GM06990 (cell line): Measurements from ENCODE around the gene MBNL2.

ENCODE experiments used
- DNase-seq: peaks from one replicate; pipeline ENCODE4 v3.0.0-alpha.2; 2011; ENCODE audit not compliant: insufficient read length; ENCODE audit errors: extremely low read depth
- H3K27me3 ChIP-seq: replicated peaks from 2 replicates; pipeline ENCODE4 v1.6.0; 2011; ENCODE audit warnings: low read length; ENCODE audit not compliant: control insufficient read depth, insufficient read depth
- H3K36me3 ChIP-seq: 2 replicates; pipeline ENCODE4 v1.5.1; 2011; ENCODE audit warnings: low read length; ENCODE audit not compliant: control insufficient read depth, insufficient read depth
- H3K4me3 ChIP-seq: replicated peaks from 2 replicates; pipeline ENCODE4 v1.5.1; 2011; ENCODE audit warnings: low read depth, mild to moderate bottlenecking, control low read depth, low read length
- CTCF ChIP-seq: IDR thresholded peaks from 2 replicates; pipeline ENCODE4 v1.5.1; 2011; ENCODE audit warnings: low read length, control low read depth, mild to moderate bottlenecking, inconsistent platforms; ENCODE audit not compliant: insufficient read depth, poor library complexity, severe bottlenecking

The MBNL2 gene

GRCh38 chr13:97300871-97301270 lies 78.7 kb downstream of the MBNL2 start:
- no peaks in the 10 kb centered on the region for H3K27me3 ChIP-seq
- no peak overlapping the region for H3K4me3 ChIP-seq
- no peaks in the 10 kb centered on the region for H3K36me3 ChIP-seq
- no peak for DNase-seq
- TF ChIP-seq CTCF: no peak

- no peaks in the 10 kb centered on the region for H3K36me3 ChIP-seq
- H3K4me3 ChIP-seq: no peak overlapping the region
- no peak for TF ChIP-seq CTCF
- H3K27me3 ChIP-seq: no peaks in the 10 kb centered on the region
- DNase-seq: no peak
These were observed 79.4 kb downstream of the MBNL2 start for GRCh38 chr13:97301382-97302095.

GRCh38 chr13:97302611-97303010 lies 80.5 kb downstream of the MBNL2 start:
- no peak overlapping the region for H3K4me3 ChIP-seq
- no peaks in the 10 kb centered on the region for H3K27me3 ChIP-seq
- H3K36me3 ChIP-seq: no peaks in the 10 kb centered on the region
- no peak for DNase-seq
- no peak for TF ChIP-seq CTCF

- no peaks in the 10 kb centered on the region for H3K36me3 ChIP-seq
- no peak for TF ChIP-seq CTCF
- DNase-seq: no peak
- H3K27me3 ChIP-seq: no peaks in the 10 kb centered on the region
- no peak overlapping the region for H3K4me3 ChIP-seq
These were observed 84.0 kb downstream of the MBNL2 start for GRCh38 chr13:97306106-97306505.

- Histone ChIP-seq H3K27me3 (no peaks in the 10 kb centered on the region), H3K36me3 (no peaks in the 10 kb centered on the region), H3K4me3 (no peak overlapping the region)
- no peak for TF ChIP-seq CTCF
- DNase-seq: no peak
These were observed 84.5 kb downstream of the MBNL2 start for GRCh38 chr13:97306645-97307044.
